AG09309 (cell line): ENCODE results near the gene SLCO6A1.
"Not testable (repeated sequence)": the region's sequence is repeated elsewhere in the genome, so short reads cannot be mapped to it uniquely, and the experiment has no call there.

Experiments used
- DNase-seq: peaks from one replicate; pipeline ENCODE4 v3.0.0-alpha.2; 2010; ENCODE audit warnings: low read depth
- H3K4me3 ChIP-seq: 2 replicates; pipeline ENCODE4 v1.5.1; 2011; ENCODE audit warnings: mild to moderate bottlenecking, low read depth, low read length, moderate library complexity; ENCODE audit not compliant: control insufficient read depth
- TF ChIP-seq, protein P1 (sequence below): IDR thresholded peaks from 2 replicates; pipeline ENCODE4 v1.5.1; 2011; ENCODE audit warnings: mild to moderate bottlenecking, low read depth, low read length, inconsistent platforms; ENCODE audit not compliant: insufficient read depth, control insufficient read depth; ENCODE audit errors: missing control alignments

SLCO6A1 gene

DNA sequence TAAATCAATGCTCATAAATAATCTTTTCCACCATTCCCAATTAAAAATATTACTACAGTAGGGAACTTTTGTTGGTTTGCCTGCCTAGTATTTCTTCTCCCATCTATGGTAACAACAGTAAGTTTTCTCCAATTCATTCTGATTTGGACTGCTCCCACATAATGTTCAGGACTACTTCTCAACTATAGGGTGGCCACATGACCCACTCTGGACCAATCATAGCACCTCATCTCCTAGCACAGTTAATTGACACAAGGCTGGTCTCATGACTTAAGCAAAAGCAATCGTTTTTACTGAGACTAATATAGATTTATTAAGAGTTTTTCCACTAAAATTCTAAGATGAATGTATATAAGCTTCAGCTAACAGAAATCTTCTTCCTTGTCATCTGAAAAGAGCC, 28.7 kb upstream of the SLCO6A1 start:
- H3K4me3 ChIP-seq, result no peak overlapping the region
- no peak for DNase-seq
- TF ChIP-seq, protein P1, sequence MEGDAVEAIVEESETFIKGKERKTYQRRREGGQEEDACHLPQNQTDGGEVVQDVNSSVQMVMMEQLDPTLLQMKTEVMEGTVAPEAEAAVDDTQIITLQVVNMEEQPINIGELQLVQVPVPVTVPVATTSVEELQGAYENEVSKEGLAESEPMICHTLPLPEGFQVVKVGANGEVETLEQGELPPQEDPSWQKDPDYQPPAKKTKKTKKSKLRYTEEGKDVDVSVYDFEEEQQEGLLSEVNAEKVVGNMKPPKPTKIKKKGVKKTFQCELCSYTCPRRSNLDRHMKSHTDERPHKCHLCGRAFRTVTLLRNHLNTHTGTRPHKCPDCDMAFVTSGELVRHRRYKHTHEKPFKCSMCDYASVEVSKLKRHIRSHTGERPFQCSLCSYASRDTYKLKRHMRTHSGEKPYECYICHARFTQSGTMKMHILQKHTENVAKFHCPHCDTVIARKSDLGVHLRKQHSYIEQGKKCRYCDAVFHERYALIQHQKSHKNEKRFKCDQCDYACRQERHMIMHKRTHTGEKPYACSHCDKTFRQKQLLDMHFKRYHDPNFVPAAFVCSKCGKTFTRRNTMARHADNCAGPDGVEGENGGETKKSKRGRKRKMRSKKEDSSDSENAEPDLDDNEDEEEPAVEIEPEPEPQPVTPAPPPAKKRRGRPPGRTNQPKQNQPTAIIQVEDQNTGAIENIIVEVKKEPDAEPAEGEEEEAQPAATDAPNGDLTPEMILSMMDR, result no peak

GRCh38 chr5:102523541-102524175, 24.9 kb upstream of the SLCO6A1 start:
- H3K4me3 ChIP-seq, result no peak overlapping the region
- no peak for DNase-seq
- TF ChIP-seq, protein P1, result no peak

DNA sequence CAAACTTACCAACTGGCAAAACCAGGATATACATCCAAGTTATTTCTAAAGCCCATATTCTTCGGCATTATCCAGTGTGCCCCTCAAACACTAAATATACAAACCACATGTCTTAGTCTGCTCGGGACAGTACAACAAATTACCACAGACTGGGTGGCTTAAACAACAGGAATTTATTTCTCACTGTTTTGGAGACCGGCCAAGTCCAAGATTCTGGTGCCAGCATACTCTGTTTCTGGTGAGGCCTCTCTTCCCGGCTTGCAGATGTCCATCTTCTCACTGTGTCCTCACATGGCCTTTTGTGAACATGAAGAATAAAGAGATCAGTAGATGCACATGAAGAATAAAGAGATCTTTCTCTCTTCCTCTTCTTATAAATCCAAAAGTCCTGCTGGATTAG, 12.9 kb upstream of the SLCO6A1 start:
- TF ChIP-seq, protein P1, result no peak
- H3K4me3 ChIP-seq, result no peak overlapping the region
- DNase-seq, result no peak

GRCh38 chr5:102491261-102491914, 7.4 kb downstream of the SLCO6A1 start:
- DNase-seq, result not testable (repeated sequence)

DNA sequence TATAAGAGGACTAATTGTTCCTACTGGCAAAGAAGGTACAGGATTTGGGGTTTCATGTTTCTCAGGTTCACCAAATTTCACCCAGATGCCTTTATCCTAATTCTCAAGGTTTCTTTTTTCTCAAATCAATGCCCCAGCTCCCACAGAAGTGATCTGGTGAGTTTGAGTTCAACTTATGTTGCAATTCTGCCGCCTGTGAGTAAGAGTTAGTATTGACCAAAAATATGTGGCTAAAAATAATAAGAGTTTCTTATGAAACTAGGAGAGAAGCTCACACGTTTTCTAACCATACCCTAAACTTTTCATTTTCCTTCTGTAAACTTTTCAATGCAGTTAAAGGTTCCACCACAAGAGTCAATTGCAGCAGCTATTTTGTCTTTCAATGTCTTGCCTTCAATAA, 15.1 kb downstream of the SLCO6A1 start:
- DNase-seq, result no peak

More at GRCh38 chr5:102491261-102491914, 7.4 kb downstream of the SLCO6A1 start:
- not testable (repeated sequence) for H3K4me3 ChIP-seq

GRCh38 chr5:102481054-102481715, 17.6 kb downstream of the SLCO6A1 start:
- no peak for DNase-seq
- TF ChIP-seq, protein P1, result no peak
- H3K4me3 ChIP-seq, result no peak overlapping the region

More for the DNA sequence above, 15.1 kb downstream of the SLCO6A1 start:
- H3K4me3 ChIP-seq, result no peak overlapping the region
- TF ChIP-seq, protein P1, result no peak

- H3K4me3 ChIP-seq, result no peak overlapping the region
- TF ChIP-seq, protein P1, result no peak
- DNase-seq, result no peak
Measured at GRCh38 chr5:102453716-102454115, 45.1 kb downstream of the SLCO6A1 start.
